ENCODE results near the gene MCC.

MCC gene

DNA sequence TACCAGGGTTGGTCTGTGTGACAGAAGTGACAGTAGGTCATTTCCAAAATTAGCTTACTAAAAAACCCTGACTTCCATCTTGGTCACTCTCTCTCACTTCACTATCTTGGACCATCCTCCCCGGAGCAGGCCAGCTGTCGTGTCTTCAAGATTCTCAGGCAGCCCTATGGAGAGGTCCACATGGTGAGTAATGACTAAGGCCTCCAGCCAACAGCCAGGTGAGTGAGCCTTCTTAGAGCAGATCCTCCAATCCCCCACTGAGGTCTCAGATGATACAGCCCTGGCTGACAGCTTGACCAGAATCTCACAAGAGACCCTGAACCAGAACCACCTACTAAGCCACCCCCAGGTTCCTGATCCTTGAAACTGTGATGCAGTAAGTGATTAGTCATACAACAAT is 419.7 kb downstream of the MCC start:
- no peak overlapping the region for H3K4me3 ChIP-seq (ENCODE audit: low read depth, low read length)
- no peak for DNase-seq (ENCODE audit: low read depth)

DNA sequence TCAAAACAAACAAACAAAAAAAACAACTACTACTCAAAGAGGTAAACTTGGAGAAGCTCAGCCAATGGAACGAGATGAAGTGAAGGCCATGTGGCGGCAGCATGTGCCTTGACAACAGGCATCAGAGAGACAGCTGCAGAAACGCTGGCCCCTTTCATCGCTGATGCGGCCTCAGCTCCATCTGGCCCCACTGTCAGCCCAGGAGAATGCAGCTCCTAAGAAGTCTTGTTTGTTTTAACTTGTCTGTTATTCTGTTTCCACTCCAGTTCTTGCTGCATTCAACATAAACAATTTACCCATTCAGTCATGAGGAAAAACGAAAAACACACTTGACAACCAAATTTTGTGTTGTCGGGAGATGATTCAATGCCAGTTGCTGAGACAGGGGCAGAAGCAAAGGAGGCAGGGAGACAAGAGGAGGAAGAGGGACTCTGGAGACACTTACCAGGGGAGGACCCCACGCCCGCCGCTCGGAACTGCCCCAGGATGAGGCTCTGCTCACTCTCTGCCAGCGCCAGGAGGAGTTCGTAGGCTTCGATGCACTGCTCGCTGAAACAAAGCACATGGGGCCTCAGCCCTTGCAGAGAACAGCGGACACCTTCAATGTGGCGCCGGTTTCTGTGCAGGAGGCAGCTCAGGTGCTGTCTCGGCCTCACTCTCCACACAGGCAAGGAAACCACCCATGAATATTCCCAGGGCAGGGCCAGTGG is 420.5 kb downstream of the MCC start:
- TF ChIP-seq, protein P1, sequence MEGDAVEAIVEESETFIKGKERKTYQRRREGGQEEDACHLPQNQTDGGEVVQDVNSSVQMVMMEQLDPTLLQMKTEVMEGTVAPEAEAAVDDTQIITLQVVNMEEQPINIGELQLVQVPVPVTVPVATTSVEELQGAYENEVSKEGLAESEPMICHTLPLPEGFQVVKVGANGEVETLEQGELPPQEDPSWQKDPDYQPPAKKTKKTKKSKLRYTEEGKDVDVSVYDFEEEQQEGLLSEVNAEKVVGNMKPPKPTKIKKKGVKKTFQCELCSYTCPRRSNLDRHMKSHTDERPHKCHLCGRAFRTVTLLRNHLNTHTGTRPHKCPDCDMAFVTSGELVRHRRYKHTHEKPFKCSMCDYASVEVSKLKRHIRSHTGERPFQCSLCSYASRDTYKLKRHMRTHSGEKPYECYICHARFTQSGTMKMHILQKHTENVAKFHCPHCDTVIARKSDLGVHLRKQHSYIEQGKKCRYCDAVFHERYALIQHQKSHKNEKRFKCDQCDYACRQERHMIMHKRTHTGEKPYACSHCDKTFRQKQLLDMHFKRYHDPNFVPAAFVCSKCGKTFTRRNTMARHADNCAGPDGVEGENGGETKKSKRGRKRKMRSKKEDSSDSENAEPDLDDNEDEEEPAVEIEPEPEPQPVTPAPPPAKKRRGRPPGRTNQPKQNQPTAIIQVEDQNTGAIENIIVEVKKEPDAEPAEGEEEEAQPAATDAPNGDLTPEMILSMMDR (IDR thresholded peaks at IDR 0.05; ENCODE audit: low read depth, low read length, missing control alignments): no peak
- no peak overlapping the region for H3K4me3 ChIP-seq (ENCODE audit: low read depth, low read length)
- DNase-seq (ENCODE audit: low read depth): no peak

More for the DNA sequence above, 419.7 kb downstream of the MCC start:
- TF ChIP-seq, protein P1 (IDR thresholded peaks at IDR 0.05; ENCODE audit: low read depth, low read length, missing control alignments): no peak

DNA sequence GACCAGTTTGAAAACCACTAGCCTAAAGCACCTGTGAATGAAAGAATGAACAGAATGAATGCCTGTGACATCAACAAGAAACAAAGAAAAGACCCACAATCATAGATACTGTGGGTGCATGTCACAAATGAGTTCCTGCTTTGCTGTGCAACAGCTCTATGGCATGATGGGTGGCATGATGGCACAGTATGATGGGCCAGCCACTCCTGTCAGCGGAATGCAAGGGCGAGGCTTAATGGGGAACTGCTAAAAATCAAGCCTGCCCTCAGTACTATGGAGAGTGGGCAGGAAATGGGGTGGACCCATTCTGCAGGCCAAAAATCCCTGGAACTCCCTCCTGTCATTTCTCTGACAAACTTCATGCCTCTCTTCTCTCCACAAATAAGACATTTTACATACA is 422.6 kb downstream of the MCC start:
- no peak overlapping the region for H3K4me3 ChIP-seq (ENCODE audit: low read depth, low read length)
- TF ChIP-seq, protein P1 (IDR thresholded peaks at IDR 0.05; ENCODE audit: low read depth, low read length, missing control alignments): no peak
- DNase-seq (ENCODE audit: low read depth): no peak

DNA sequence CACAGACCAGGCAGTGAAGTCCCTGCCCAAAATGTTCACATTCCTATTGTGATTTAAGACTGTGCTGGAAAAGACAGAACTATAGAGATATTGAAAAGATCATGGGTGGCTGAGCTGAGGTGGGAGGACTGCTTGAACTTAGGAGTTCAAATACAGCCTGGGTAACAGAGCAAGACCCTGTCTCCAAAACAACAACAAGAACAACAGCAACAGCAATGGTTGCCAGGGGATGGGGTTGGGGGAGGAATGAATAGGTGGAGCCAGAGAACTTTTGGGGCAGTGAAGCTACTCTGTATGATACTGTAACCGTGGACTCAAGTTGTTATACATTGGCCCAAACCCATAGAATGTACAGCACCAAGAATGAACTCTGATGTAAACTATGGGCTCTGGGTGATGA is 423.4 kb downstream of the MCC start:
- no peak for DNase-seq (ENCODE audit: low read depth)
- TF ChIP-seq, protein P1 (IDR thresholded peaks at IDR 0.05; ENCODE audit: low read depth, low read length, missing control alignments): no peak
- H3K4me3 ChIP-seq (ENCODE audit: low read depth, low read length): no peak overlapping the region

DNA sequence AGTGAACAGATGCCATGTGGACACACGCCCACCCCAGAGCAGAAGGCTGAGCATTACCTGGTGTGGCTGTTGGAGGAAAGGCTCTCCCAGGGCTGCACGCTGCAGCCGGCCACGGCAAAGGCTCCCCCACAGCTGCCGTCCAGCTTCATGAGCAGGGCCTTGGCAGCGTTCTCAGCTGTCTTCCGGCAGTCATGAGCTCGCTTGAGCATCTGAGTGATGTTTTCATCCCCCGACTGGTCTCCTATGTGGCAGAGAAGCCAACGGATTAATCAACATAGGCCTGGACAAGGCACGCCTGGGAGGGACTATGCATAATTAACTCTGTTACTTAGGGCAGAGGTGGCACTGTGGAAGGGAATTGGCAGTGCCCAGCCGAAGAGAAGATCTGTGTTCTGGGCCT is 424.3 kb downstream of the MCC start:
- no peak overlapping the region for H3K4me3 ChIP-seq (ENCODE audit: low read depth, low read length)
- no peak for DNase-seq (ENCODE audit: low read depth)
- TF ChIP-seq, protein P1 (IDR thresholded peaks at IDR 0.05; ENCODE audit: low read depth, low read length, missing control alignments): no peak

DNA sequence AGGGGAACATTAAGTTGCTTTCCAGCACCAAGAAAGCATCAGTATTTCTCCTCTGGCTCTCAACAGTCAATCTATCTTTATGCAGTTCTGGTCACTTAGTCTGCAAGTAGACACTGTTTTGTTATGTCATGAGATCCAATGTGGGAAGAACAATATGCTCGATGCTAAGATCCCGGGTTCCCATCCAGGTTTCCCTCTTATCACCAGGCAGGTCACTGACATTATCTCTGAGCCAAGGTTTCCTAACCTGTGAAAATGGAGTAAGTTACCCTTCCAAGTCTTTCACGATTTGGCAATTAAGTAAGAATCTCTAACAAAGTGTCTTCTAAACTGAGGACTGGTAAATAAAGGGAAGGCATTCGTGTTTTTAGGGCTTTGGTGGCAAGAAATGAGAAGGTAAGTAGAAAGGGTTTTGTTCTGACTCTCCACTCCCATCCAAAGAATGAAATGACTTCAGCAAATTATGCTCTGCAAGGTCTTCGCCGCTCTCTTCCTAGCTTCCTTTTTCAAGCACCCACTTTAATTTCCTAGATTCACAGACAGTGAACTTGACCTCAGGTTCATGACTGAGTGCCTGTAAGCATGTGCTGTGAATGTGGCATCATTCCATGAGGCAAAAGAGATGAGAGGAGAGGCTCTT is 425.3 kb downstream of the MCC start:
- no peak for DNase-seq (ENCODE audit: low read depth)
- TF ChIP-seq, protein P1 (IDR thresholded peaks at IDR 0.05; ENCODE audit: low read depth, low read length, missing control alignments): no peak
- no peak overlapping the region for H3K4me3 ChIP-seq (ENCODE audit: low read depth, low read length)
